Stomach smooth muscle (tissue), 2 donors: ENCODE measurements around the gene SCG5.

Experiments
- H3K27ac ChIP-seq: one replicate; pipeline ENCODE4 v1.7.0; 2013; ENCODE audit warnings: mild to moderate bottlenecking, low read length, inconsistent platforms
- H3K27me3 ChIP-seq, 2 donors: one replicate each; pipeline ENCODE4 v1.7.0; 2013; ENCODE audit warnings: low read length in 2 of 2; ENCODE audit not compliant: insufficient read depth in 2 of 2, control insufficient read depth in 1 of 2
- H3K36me3 ChIP-seq, 2 donors: one replicate each; pipeline ENCODE4 v1.7.0; 2013; ENCODE audit warnings: low read length in 2 of 2; ENCODE audit not compliant: control insufficient read depth in 2 of 2, insufficient read depth in 2 of 2
- H3K4me1 ChIP-seq: one replicate; pipeline ENCODE4 v1.7.0; 2013; ENCODE audit warnings: low read length; ENCODE audit not compliant: control insufficient read depth, insufficient read depth
- H3K4me3 ChIP-seq, 2 donors: one replicate each; pipeline ENCODE4 v1.7.0; 2013; ENCODE audit warnings: low read length in 2 of 2
- H3K9ac ChIP-seq, 2 donors: one replicate each; pipeline ENCODE4 v1.7.0; 2013; ENCODE audit warnings: low read length in 2 of 2, mild to moderate bottlenecking in 1 of 2
- H3K9me3 ChIP-seq, 2 donors: one replicate each; pipeline ENCODE4 v1.7.0; 2013; ENCODE audit warnings: low read length in 2 of 2; ENCODE audit not compliant: control insufficient read depth in 2 of 2
- donor health status: healthy.
- donor health status: Pancreatic carcinoma.

The SCG5 gene

GRCh38 chr15:32723171-32723948 lies 81.8 kb downstream of the SCG5 start:
- no peak overlapping the region for H3K27ac ChIP-seq
- H3K4me1 ChIP-seq, result peaks cover 12% of the 10 kb centered on the region
- H3K4me3 ChIP-seq, result peak overlapping the region in 1 of 2 donors; percentile 5
- no peak overlapping the region for H3K9ac ChIP-seq
- peaks cover 0 to 2% of the 10 kb centered on the region in 2 donors for H3K36me3 ChIP-seq
- no peaks in the 10 kb centered on the region for H3K27me3 ChIP-seq
- no peaks in the 10 kb centered on the region for H3K9me3 ChIP-seq

DNA sequence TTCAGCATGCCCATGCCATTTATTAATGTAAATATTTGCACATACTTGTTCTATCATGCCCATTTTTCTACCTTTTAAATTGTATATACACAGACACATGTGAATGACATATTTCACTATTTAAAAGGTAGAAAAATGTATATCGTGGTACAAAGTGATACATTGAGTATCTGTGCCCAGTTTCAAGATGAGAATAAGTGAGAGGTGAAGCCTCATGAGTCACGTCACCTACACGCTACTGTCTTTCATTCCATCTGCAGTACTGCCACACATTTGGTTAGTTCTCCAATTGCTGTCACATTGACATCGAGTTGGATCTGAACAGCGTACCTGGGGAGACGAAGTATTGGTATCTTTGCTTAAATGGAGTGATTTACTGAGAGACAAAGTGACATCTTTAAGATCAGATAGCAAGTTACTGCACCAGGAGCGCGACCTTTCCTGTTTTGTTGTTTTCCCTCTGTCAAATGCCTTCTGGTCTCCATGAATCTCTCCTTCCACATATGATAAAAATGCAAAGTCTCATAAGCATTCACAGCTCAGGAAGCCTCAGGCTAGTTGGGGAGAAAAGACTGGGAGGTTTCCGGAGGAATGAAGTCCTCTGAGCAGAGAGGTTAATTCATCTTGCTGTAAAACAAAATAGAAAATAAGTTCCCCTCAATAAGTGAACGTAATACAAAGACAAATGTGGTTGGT lies 88.3 kb downstream of the SCG5 start:
- Histone ChIP-seq H3K4me1 (peaks cover 7% of the 10 kb centered on the region), H3K36me3 (peaks cover 24 to 25% of the 10 kb centered on the region in 2 donors), H3K27ac (no peak overlapping the region), H3K27me3 (no peaks in the 10 kb centered on the region), H3K9ac (no peak overlapping the region), H3K9me3 (no peaks in the 10 kb centered on the region), H3K4me3 (no peak overlapping the region)

DNA sequence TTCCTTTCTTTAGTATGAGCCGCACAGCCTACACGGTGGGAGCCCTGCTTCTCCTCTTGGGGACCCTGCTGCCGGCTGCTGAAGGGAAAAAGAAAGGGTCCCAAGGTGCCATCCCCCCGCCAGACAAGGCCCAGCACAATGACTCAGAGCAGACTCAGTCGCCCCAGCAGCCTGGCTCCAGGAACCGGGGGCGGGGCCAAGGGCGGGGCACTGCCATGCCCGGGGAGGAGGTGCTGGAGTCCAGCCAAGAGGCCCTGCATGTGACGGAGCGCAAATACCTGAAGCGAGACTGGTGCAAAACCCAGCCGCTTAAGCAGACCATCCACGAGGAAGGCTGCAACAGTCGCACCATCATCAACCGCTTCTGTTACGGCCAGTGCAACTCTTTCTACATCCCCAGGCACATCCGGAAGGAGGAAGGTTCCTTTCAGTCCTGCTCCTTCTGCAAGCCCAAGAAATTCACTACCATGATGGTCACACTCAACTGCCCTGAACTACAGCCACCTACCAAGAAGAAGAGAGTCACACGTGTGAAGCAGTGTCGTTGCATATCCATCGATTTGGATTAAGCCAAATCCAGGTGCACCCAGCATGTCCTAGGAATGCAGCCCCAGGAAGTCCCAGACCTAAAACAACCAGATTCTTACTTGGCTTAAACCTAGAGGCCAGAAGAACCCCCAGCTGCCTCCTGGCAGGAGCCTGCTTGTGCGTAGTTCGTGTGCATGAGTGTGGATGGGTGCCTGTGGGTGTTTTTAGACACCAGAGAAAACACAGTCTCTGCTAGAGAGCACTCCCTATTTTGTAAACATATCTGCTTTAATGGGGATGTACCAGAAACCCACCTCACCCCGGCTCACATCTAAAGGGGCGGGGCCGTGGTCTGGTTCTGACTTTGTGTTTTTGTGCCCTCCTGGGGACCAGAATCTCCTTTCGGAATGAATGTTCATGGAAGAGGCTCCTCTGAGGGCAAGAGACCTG lies 89.5 kb downstream of the SCG5 start:
- Histone ChIP-seq H3K9ac (no peak overlapping the region), H3K9me3 (no peaks in the 10 kb centered on the region), H3K4me3 (no peak overlapping the region), H3K36me3 (peaks cover 30 to 35% of the 10 kb centered on the region in 2 donors), H3K27me3 (no peaks in the 10 kb centered on the region), H3K4me1 (peaks cover 7% of the 10 kb centered on the region), H3K27ac (no peak overlapping the region)

DNA sequence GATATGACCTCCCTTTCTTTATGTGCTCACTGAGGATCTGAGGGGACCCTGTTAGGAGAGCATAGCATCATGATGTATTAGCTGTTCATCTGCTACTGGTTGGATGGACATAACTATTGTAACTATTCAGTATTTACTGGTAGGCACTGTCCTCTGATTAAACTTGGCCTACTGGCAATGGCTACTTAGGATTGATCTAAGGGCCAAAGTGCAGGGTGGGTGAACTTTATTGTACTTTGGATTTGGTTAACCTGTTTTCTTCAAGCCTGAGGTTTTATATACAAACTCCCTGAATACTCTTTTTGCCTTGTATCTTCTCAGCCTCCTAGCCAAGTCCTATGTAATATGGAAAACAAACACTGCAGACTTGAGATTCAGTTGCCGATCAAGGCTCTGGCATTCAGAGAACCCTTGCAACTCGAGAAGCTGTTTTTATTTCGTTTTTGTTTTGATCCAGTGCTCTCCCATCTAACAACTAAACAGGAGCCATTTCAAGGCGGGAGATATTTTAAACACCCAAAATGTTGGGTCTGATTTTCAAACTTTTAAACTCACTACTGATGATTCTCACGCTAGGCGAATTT lies 91.2 kb downstream of the SCG5 start:
- Histone ChIP-seq H3K4me1 (peaks cover 7% of the 10 kb centered on the region), H3K27ac (no peak overlapping the region), H3K4me3 (no peak overlapping the region), H3K9me3 (peaks cover 0 to 5% of the 10 kb centered on the region in 2 donors), H3K9ac (no peak overlapping the region), H3K27me3 (no peaks in the 10 kb centered on the region), H3K36me3 (peaks cover 32 to 40% of the 10 kb centered on the region in 2 donors)

DNA sequence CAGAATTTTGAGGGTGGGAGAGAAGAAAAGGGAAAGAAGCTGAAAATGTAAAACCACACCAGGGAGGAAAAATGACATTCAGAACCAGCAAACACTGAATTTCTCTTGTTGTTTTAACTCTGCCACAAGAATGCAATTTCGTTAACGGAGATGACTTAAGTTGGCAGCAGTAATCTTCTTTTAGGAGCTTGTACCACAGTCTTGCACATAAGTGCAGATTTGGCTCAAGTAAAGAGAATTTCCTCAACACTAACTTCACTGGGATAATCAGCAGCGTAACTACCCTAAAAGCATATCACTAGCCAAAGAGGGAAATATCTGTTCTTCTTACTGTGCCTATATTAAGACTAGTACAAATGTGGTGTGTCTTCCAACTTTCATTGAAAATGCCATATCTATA lies 91.8 kb downstream of the SCG5 start:
- H3K27me3 ChIP-seq, result no peaks in the 10 kb centered on the region
- no peak overlapping the region for H3K27ac ChIP-seq
- H3K9me3 ChIP-seq, result peaks cover 0 to 5% of the 10 kb centered on the region in 2 donors
- H3K9ac ChIP-seq, result no peak overlapping the region
- peaks cover 7% of the 10 kb centered on the region for H3K4me1 ChIP-seq
- no peak overlapping the region for H3K4me3 ChIP-seq
- peaks cover 32 to 40% of the 10 kb centered on the region in 2 donors for H3K36me3 ChIP-seq

DNA sequence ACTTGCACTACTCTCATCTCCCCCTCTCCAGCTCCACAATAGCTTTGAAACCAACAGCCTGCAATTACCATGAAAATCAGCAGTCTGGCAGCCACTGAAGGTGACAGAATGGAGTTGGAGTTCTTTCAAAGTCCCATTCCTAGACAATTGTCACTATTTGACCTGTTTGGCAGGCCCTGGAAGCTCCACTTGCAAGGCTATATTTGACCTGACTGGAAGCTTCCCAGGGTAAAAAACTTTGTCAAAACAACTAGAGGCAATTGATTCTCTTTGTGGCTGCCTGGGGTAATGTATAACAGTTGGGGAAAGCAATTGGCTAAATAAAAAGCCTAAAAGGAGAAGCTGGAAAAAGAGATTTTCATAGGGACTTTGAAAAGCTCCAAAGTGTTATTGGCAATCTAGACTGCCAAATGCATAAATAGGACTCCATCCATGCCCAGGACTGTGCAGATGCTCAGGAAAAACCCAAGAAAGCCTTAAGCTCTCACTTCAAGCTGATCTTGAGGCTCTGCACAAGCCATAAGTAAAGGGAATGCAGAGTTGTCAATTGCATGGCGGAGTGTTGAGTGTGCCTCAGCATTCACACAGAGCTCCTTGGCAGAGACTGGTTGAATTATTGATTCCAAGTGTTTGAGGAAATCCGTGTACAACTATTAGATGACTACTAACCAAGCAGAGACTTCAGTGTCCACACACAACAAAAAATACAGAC lies 94.6 kb downstream of the SCG5 start:
- H3K9ac ChIP-seq, result no peak overlapping the region
- H3K36me3 ChIP-seq, result peaks cover 26 to 36% of the 10 kb centered on the region in 2 donors
- H3K27me3 ChIP-seq, result no peaks in the 10 kb centered on the region
- H3K9me3 ChIP-seq, result peaks cover 7 to 10% of the 10 kb centered on the region in 2 donors
- peaks cover 2% of the 10 kb centered on the region for H3K4me1 ChIP-seq
- no peak overlapping the region for H3K4me3 ChIP-seq
- H3K27ac ChIP-seq, result no peak overlapping the region

GRCh38 chr15:32736701-32737061 lies 95.2 kb downstream of the SCG5 start:
- Histone ChIP-seq H3K9ac (no peak overlapping the region), H3K4me3 (no peak overlapping the region), H3K4me1 (no peaks in the 10 kb centered on the region), H3K27ac (no peak overlapping the region), H3K9me3 (peaks cover 7 to 10% of the 10 kb centered on the region in 2 donors), H3K27me3 (no peaks in the 10 kb centered on the region), H3K36me3 (peaks cover 22 to 34% of the 10 kb centered on the region in 2 donors)

GRCh38 chr15:32737304-32737703 lies 95.8 kb downstream of the SCG5 start:
- Histone ChIP-seq H3K4me3 (no peak overlapping the region), H3K36me3 (peaks cover 17 to 28% of the 10 kb centered on the region in 2 donors), H3K27me3 (no peaks in the 10 kb centered on the region), H3K9me3 (peaks cover 7 to 10% of the 10 kb centered on the region in 2 donors), H3K27ac (no peak overlapping the region), H3K4me1 (no peaks in the 10 kb centered on the region), H3K9ac (no peak overlapping the region)

- Histone ChIP-seq H3K9me3 (peaks cover 7 to 10% of the 10 kb centered on the region in 2 donors), H3K27me3 (no peaks in the 10 kb centered on the region), H3K4me3 (no peak overlapping the region), H3K36me3 (peaks cover 14 to 17% of the 10 kb centered on the region in 2 donors), H3K4me1 (no peaks in the 10 kb centered on the region), H3K9ac (no peak overlapping the region), H3K27ac (no peak overlapping the region)
Observed at GRCh38 chr15:32738666-32739065, 97.2 kb downstream of the SCG5 start.
